Inflammatory macrophage treated with lipopolysaccharide for 1 hour (primary cell): ENCODE results near the gene DTX2.
"Not testable (repeated sequence)": the region's sequence is repeated elsewhere in the genome, so short reads cannot be mapped to it uniquely, and the experiment has no call there.

Experiments
- DNase-seq, 2 donors: peaks; one replicate each; pipeline ENCODE4 v3.0.0-alpha.2; 2020 to 2022

The DTX2 gene

DNA sequence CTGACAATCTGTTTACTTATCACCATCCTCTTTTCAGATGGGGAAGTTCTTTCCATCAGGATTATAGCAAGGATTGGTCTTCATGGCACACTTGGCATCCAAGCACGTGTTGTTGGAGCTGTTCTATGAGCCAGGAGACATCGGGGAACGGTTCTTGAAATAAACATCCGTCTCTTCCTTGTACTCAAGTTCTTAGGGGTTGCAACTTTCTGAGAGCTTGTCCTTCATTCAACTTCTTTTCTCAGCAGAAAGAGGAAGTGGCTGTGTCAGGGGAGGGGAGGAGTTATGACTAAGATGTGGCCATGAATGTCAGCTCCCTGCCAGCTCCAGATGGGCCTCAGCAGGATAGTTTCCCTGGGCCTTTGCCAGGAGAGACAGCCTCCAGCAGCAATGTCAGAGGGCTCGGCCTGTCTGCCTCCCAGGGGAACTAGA is 15.9 kb upstream of the DTX2 start:
- DNase-seq, result peak; percentile 52 to 64

DNA sequence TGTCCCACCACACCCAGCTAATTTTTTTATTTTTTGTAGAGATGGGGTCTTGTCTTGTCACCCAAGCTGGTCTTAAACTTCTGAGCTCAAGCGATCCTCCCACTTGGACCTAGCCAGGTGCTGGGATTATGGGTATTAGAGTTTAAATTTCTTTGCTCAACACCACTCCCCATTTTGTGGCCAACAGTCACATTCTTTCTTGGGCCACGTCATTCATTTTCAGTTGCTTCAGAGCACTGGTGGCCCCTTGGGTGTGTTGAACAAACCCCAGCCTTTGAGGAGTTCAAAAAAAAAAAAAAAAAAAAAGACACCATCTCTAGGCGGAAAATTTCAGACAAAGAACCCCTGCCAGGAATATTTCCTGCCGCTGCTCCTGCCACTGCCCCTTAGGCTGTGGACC is 4.5 kb upstream of the DTX2 start:
- not testable (repeated sequence) for DNase-seq

DNA sequence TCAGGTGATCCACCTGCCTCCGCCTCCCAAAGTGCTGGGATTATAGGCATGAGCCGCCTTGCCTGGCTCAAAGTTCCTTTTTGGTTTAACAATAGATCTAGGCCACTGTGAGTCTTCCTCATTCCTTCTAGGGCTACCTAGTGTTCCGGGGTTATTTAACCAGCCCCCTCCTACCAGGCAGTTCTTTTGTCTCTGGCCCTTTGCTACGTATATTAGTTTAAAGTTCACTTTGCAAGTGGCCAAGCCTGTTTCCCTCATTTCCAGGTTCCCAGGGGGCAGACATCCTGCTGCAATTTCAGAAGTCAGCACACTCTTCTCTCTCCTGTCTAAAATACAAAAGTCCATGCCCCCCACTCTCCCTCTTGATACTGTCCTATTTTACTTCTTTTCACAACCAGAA is 3.0 kb upstream of the DTX2 start:
- DNase-seq, result not testable (repeated sequence)

DNA sequence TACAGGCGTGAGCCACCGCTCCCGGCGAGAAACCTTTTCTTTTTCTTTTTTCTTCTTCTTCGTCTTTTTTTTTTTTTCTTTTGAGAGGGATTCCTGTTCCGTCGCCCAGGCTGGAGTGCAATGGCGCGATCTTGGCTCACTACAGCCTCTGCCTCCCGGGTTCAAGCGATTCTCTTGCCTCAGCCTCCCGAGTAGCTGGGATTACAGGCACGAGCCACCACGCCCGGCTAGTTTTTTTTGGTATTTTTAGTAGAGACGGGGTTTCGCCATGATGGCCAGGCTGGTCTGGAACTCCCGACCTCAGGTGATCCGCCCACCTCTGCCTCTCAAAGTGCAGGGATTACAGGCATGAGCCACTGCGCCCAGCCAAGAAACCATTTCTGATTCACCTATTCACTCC is 742 bp upstream of the DTX2 start:
- DNase-seq, result not testable (repeated sequence)

DNA sequence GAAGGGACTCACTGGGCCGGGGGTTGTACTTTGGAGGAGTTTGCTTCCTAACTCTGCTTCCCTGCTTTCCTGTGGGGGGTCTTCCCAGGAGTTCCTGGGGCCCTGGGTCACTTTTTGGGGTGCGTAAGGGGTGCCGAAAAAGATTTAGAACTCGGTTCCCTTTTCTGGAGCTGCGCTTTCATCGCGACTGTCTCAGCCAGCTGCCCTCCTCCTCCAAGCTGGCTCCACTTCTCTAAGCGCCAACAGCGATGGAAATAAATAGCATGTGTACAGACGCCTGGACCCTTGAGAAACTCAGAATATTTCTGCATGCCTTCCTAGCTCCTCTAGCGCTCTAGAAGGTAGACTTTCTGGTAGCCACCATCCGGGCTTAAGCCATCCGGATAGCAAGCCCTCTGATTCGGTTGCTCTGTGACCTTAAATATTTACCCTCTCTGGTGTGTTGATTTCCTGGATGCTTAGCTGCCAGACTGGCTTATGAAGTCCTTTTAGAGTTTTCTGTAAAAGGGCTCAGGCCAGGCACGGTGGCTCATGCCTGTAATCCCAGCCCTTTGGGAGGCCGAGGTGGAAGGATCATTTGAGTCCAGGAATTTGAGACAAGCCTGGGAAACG is 868 bp downstream of the DTX2 start:
- not testable (repeated sequence) for DNase-seq

DNA sequence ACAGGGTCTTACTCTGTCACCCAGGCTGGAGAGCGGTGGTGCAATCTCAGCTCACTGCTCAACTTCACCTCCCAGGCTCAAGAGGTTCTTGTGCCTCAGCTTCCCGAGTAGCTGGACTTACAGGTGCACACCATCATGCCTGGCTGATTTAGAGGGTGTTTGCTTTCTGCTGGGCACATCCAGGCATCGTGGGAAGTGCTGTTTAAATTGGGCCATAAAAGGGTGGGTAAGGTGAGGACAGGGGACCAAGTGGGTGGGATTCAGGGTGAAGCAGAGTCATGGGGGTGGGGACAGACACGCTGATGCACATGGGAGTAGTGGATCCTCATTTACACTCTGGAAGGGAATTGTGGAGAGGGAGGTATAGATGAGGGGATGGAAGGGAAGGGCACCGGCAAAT is 3.5 kb downstream of the DTX2 start:
- DNase-seq, result not testable (repeated sequence)

DNA sequence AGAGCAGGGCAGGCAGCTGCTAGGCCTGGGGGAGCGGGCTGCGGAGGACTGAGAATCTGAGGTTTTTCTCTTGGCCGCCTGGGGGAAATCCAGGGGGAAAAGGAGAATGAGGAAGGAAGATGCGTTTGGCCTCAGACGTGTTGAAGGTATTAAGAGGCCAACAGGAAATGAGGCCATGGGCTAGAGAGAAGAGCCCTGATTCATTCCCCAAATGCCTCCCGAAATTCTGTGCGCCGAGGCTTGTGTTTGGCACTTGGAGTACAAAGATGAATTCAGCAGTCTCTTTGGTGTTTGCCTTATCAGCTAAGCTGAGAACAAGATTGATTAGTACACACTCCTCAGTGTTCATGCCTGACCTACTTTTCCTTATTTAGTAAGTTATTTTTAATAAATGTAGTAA is 4.4 kb downstream of the DTX2 start:
- DNase-seq, result not testable (repeated sequence)

DNA sequence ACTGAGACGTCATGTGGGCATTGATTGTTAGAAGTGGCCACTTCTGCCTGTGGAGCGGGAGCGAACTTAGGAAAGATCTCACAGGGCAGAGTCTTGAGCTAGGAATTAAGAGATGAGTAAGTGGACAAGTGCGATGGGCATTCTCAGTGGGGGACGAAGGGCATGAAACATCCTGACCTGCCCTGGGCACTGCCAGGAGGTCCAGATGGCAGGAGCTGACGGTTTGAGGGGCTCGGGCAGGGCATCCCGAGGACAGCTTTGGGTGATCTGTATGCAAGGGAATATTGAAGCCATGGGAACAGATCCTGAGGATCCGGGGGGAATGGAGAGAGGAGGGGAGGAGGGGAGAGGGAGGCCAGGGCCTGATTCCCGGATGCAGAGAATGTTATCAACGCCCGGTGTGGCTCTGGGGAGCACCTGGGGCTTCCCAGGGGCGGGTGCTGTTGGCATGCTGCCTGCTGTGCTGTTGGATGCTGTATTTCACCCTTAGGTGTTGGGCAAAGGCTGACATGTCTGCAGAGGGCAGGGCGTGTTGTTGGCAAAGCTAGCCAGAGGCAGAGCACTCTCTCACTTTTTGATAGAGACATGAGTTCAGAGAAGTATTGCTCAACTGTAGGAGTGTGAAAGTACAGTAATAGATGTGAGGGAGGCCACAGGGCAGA is 6.4 kb downstream of the DTX2 start:
- peak in 1 of 2 donors; percentile 4 for DNase-seq

DNA sequence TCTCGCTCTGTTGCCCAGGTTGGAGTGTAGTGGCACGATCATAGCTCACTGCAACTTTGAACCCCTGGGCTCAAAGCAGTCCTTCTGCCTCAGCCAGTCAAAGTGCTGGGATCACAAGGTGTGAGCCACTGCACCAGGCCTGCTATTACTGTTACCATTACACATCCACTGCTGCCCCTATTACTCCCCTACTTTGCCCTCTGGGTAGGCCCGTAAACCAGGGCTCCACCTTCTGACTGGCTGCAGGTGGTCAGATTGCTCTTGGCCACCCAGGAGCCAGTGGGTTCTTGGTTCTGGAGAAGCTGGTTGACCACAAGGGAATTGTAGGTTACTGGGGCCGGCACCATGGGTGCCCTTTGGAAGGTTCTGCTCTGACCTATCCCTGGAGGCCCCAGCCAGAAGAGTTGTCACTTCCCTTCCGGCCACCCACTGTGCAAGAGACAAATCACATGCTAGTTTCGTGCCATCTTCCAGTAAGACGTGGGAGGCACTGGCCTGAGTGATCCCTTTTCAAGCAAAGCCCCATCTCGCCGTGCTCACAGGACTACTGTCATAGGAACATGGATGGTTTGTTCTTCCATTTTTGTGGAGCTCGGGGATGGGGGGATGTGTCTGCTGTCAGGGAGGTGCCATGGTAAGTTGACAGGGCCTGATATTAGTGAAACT is 10.2 kb downstream of the DTX2 start:
- DNase-seq, result peak; percentile 67 to 92

DNA sequence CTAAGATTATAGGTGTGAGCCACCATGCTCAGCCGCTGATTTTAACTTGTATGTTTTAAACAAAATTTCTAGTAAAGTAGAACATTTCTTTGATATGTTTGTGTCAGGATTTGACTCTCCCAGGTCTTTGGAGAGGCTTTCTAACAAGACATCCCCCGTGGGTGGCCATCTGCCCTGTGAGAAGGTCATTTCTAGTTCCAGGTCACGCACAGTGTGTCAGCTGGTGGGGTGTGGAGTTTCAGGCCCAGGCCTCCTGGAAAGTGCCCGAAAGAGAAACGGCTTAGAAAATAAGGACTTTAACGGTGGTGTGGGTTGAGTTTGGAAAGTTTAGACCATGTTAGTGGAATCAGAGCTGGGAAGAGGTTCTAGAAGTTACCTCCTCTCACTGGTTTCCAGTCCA is 11.6 kb downstream of the DTX2 start:
- not testable (repeated sequence) for DNase-seq

DNA sequence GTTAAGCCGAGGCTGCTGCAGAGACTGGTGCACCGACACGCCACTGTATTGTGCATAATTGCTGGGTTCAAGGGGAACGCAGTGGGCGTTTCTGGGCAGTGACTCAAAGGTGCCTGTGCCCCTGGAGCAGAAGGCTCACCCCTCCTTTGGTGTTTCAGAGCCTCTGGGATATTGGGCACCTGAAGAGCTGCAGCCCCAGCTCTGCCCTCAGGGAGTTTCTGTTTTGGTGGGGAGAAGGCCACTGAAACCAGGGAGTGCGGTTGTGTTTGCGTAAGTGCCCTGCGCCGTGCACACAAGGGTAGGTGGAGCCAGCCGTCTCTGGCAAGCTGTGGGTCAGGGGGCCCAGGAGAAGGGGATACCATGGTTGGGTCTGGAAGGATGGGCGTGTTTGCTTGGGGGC is 14.8 kb downstream of the DTX2 start:
- not testable (repeated sequence) for DNase-seq

DNA sequence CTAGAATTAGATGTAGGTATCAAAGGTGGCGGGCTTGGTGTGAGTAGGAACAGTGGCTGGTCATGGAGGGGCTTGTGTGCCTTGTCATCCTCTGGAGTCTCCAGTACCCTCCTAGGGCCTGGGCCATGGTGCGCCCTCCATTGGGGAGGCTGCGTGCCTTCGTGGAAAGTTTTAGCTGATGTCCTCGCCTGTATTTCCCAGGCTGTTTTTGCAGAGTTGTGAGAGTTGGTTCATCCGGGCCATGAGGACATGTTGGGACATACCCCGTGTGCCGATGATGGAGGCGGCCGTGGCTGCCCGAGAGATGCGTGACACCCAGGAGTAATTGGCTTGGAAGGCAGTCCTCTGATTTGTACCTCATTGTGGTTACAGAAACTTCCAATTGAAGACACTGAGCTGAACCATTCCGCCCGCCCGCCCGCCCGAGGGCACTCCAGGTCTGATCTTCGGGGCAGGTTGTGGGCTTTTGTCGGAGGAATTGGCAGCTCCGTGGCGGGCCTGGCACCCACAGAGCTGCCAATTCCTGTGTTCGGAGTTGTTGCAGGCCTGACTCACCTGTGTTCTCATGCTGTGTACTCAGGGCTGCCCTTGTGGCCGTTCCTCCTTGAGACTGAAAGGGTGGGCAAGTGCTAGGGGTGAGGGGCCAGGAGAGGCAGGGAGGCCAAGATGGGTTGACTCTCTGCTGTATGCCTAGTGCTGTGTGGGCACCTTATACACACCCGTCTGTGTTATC is 15.4 kb downstream of the DTX2 start:
- not testable (repeated sequence) for DNase-seq

DNA sequence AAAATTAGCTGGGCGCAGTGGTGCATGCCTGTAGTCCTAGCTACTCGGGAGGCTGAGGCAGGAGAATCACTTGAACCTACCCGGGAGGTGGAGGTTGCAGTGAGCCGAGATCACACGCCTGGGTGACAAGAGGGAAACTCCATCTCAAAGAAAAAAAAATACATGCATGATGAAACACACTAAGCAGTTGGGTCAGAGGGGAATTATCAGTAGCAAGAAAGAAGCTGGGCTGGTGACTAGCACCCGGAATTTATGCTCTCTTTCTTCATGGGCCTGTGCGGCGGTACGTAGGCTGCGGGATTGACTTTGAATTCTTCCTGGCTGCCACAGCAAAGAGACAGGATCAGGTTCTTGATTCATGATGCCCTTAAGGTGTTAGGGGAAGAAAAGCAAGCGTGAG is 18.1 kb downstream of the DTX2 start:
- peak; percentile 44 to 75 for DNase-seq

DNA sequence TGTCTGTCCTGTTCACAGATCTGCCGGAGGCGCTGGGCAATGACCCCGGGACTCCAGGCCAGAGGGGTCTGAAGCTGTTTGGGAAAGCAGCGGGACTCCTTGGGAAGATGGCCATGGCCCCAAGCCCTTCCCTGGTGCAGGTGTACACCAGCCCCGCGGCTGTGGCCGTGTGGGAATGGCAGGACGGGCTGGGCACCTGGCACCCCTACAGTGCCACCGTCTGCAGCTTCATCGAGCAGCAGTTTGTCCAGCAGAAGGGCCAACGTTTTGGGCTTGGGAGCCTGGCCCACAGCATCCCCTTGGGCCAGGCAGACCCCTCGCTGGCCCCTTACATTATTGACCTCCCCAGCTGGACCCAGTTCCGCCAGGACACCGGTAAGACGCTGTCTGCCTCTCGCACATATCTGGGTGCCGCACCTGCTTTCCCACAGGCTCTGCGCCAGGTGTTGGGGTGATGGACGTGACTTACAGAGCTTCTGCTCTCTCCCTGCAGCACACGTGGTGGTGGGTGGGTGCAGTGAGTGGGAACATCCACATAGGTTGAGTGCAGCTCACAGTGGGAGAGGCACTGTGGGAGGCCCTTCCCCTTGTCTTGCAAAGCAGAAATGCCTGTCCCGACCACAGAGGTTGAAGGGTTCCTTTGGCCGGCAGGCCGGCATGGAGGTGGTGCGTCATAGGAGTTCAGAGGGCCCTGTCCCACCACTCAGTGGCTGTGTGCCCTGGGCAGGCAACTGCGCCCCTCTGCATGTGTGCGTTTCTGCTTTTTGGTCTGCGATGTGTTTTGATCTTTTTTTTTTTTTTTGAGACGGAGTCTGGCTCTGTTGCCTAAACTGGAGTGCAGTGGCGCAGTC is 19.1 kb downstream of the DTX2 start:
- DNase-seq, result peak; percentile 23 to 30

DNA sequence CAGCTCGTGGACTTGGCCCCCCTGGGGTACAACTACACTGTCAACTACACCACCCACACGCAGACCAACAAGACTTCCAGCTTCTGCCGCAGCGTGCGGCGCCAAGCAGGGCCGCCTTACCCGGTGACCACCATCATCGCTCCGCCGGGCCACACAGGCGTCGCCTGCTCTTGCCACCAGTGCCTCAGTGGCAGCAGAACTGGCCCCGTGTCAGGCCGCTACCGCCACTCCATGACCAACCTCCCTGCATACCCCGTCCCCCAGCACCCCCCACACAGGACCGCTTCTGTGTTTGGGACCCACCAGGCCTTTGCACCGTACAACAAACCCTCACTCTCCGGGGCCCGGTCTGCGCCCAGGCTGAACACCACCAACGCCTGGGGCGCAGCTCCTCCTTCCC is 21.2 kb downstream of the DTX2 start:
- DNase-seq, result not testable (repeated sequence)

DNA sequence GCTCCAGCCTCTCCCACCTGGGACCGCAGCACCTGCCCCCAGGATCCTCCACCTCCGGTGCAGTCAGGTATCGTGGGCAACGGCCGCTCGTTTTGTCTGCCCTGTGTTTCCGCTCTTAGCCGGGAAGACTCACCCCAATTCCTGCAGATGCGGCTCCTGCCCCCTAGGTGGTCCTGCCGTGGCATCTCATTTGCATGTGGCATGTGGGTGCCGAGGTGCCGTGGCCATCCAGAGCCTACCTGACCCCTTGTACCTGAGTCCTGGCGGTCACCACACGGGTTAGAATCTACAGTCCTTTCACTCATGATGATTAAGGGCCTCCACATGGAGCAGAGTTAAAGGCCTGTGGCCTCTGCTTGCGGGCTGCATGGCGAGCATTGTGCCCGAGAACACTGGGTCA is 21.6 kb downstream of the DTX2 start:
- DNase-seq, result not testable (repeated sequence)

DNA sequence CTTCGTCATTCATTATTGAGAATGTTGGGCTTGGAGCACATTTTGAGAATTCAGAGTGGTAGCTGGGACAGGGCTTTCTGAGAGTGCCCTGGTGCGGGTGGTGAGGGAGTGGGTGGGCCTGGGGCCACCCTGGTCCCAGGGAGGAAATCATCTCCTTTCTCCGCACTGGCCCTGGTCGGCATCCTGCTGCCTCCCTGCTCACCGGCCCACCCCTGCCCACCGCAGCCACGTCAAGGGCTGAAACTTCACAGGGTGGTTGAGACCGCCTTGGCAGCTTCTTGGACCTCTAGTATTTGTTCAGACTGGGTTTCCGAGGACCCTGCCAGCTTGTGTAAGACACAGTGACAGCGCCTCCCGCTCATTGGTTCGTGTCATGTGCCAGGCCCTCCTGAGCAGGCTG is 22.9 kb downstream of the DTX2 start:
- DNase-seq, result not testable (repeated sequence)

DNA sequence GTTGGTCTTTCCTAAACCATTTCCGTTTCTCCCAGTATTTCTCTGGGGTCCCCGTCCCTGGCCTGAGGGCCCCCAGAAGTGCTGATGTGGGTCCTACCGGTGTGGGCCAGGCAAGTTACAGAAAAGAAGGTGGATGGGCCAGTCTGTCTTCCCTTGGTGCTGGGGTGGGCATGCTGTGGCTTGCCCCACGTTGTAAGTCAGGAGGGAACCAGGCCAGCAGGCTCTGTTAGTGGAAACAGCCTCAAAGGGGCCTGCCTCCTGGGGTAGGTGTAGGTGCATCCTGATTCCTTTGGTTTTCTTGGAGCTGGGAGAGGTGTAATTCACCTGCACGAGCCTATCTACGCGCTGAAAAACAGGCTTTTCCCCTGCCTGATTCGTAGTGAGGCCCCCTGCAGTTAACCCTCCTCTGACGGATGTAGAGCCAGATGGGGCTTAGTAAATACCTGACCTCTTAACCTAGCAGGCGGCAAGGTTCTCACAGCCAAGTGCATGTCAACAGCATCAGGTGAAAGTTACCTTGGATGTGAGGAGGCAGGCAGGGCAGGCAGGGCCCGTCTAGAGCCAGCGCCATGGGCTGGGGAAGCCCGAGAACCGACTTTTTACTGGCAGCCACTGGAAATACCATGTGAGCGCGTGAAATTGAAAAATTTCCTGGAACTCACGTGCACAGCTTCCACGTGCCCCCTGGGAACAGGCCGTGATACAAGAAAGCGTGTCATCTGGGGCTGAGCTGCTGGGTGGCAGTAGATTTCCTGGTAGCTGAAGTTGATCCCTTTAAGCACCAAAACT is 24.5 kb downstream of the DTX2 start:
- DNase-seq, result not testable (repeated sequence)

DNA sequence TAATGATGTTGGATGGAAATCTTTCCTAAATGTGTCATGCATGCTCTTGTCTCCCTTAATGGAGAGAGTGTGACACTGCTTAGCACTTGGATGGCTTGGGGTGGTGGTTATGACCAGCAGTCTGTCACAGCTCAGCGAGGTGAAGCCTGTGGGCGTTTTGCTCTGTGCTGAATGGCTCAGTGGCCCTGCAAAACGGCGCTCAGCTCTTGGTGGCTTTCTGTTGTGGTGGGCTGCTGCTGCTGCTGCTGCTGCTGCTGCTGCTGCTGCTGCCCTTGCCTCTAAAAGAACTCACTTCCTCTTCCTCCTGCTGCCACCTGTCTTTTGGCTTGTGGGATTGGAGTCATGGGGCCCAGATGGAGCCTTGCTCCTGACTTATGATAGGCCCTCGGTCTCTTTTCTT is 25.1 kb downstream of the DTX2 start:
- DNase-seq, result not testable (repeated sequence)

DNA sequence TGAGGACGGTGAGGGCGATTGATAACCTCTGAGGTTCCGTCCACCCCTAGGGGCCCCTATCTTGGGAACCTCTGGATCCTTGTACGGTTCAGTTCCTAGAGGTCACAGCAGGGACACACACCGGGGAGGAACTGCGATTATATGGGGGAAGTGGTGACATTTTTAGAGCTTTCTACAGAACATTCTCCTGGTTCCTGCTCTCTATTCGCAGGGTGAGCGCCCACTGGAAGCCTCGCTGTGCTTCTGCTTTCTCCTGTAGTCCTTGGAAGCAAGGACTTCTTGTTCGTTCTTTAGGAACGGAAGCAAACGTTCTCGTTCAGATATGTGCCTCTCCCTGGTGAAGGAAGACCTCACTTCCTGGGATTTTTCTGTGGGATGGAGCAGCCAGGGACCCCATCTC is 26.5 kb downstream of the DTX2 start:
- DNase-seq, result not testable (repeated sequence)

DNA sequence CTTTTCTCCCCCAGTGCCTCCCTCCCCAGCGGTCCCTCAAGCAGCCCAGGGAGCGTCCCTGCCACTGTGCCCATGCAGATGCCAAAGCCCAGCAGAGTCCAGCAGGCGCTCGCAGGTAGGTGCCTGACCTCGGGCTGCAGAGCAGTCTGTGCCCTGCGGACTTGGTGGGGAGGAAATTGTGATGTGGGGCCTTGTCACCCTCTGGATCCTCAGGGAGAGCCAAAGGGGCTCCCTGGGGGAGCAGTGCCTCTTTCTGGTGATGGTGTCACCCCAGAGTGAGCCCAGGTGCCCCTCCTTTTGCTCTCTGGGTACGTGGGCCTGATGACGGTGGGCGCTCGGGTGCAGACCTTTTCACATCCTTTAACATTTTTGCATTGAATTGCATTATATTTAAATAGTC is 30.6 kb downstream of the DTX2 start:
- not testable (repeated sequence) for DNase-seq

DNA sequence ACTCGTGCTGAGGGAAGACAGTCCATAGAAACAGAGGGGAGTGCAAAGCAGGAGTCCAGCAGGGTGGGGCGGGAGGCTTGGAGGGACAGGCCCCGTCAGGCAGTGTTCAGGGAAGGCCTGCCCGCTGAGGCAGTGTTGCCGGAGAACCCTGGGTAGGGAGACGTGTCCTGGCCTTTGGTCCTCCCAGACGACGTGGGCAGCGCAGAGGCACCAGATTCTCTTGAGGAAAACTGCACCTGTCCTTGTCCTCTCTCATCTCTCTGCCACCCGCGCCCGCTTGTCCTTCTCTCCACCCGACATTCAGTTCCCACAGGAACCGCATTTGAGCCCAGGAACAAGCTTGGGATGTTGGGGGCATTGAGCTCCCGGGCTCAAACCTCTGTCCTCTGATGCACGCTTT is 34.2 kb downstream of the DTX2 start:
- DNase-seq, result not testable (repeated sequence)
